Kidney epithelial cell (primary cell): ENCODE data around the gene MIOX. TPM values are rescaled to one million over a fixed set of nuclear protein-coding genes. Genes with fewer than 3 reads are reported as not detected.

ENCODE experiments used
- DNase-seq: peaks from one replicate; pipeline ENCODE4 v3.0.0-alpha.2; 2010; ENCODE audit warnings: low read depth
- H3K27me3 ChIP-seq: 2 replicates; pipeline ENCODE4 v1.6.0; 2011; ENCODE audit warnings: low read length; ENCODE audit not compliant: control insufficient read depth, insufficient read depth
- H3K36me3 ChIP-seq: 2 replicates; pipeline ENCODE4 v1.5.1; 2011; ENCODE audit warnings: low read length; ENCODE audit not compliant: control insufficient read depth, insufficient read depth
- H3K4me3 ChIP-seq: 2 replicates; pipeline ENCODE4 v1.5.1; 2011; ENCODE audit warnings: low read depth, mild to moderate bottlenecking, control low read depth, low read length
- CTCF ChIP-seq: IDR thresholded peaks from 2 replicates; pipeline ENCODE4 v1.5.1; 2011; ENCODE audit warnings: mild to moderate bottlenecking, moderate library complexity, low read length, control low read depth, inconsistent platforms; ENCODE audit not compliant: insufficient read depth, poor library complexity, severe bottlenecking
- total RNA-seq: library from RNA; depleted of rRNA; stranded (reverse); fragments of >200 nt; gene quantifications from 2 replicates; pipeline ENCODE4 v1.2.3, GENCODE V29; 2015

MIOX gene
- total RNA-seq, 1 donor from 2014 or later = 1.8 TPM

- Histone ChIP-seq H3K27me3 (no peaks in the 10 kb centered on the region), H3K4me3 (no peak overlapping the region), H3K36me3 (peaks cover 2% of the 10 kb centered on the region)
- no peak for TF ChIP-seq CTCF
- DNase-seq = no peak
Measured at GRCh38 chr22:50464451-50464850, 22.2 kb upstream of the MIOX start.

GRCh38 chr22:50465066-50465930, 21.4 kb upstream of the MIOX start:
- no peak for DNase-seq
- peaks cover 2% of the 10 kb centered on the region for H3K36me3 ChIP-seq
- TF ChIP-seq CTCF = no peak
- no peaks in the 10 kb centered on the region for H3K27me3 ChIP-seq
- no peak overlapping the region for H3K4me3 ChIP-seq

- Histone ChIP-seq H3K4me3 (no peak overlapping the region), H3K27me3 (no peaks in the 10 kb centered on the region), H3K36me3 (no peaks in the 10 kb centered on the region)
- no peak for DNase-seq
- TF ChIP-seq CTCF = no peak
Measured at GRCh38 chr22:50467341-50467740, 19.3 kb upstream of the MIOX start.

GRCh38 chr22:50467773-50468440, 18.8 kb upstream of the MIOX start:
- DNase-seq = no peak
- Histone ChIP-seq H3K36me3 (no peaks in the 10 kb centered on the region), H3K4me3 (no peak overlapping the region), H3K27me3 (no peaks in the 10 kb centered on the region)
- no peak for TF ChIP-seq CTCF

DNA sequence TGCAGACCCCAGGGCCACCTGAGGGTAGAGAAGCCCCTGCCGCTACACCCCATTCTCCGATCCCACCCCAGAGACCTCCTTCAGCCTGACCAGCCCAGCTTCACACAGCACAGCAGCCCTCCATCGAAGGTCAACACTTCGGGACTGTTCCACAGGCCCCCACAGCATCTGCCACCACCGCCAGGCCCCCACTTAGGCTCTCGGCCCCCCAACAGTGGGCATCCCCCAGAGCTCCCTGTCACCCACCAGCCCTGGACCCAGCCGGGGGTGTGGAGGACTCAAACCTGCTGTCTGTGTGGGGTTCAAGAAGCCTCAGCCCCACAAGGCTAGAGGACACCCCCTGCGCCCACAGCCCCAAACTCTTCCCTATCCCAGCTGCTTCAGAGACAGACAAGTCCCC, 18.0 kb upstream of the MIOX start:
- Histone ChIP-seq H3K4me3 (no peak overlapping the region), H3K27me3 (no peaks in the 10 kb centered on the region), H3K36me3 (no peaks in the 10 kb centered on the region)
- no peak for TF ChIP-seq CTCF
- no peak for DNase-seq
